ENCODE data around the gene ACOT7.
A peak's percentile ranks its signal among the peaks of the same experiment; 100 is the strongest.

Gene ACOT7

DNA sequence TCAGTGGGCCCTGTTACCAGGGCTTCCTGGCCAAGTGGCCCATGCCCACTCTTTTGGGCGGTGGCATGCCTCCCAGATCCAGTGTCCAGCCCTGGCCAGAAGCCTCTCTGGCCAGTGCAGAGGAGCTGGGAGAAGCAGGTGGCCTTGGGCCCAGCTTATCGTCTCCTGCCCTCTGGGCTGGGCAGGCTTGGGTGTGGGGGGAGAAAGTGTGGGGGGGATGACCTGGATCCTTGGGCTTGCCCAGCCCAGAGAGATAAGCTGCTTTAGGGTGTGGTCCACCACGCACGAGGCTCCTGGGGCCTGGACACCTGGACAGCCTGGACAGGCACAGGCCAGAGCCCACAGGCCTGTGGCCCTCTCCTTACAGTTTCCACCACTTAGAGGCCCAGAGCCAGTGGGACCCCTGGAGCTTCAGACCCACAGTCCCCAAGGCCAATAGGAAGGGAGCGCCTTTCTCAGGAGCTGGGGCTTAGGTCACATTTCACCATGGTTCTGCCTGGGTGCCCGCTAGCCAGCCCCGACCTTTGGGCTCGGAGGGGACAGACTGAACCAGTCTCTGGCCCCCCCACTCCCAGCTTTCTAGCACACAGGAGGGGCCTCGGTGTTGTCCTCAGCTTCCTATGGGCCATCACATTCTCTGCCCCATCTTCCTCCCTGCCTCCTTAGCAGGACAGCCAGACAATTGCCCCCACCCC is 32.9 kb upstream of the ACOT7 start:
- DNase-seq (ENCODE audit: low read depth), result no peak
- H3K4me3 ChIP-seq (ENCODE audit: low read depth, low read length), result no peak overlapping the region
- no peak for TF ChIP-seq CTCF (IDR thresholded peaks at IDR 0.05; ENCODE audit: low read depth, low read length, missing control alignments)

DNA sequence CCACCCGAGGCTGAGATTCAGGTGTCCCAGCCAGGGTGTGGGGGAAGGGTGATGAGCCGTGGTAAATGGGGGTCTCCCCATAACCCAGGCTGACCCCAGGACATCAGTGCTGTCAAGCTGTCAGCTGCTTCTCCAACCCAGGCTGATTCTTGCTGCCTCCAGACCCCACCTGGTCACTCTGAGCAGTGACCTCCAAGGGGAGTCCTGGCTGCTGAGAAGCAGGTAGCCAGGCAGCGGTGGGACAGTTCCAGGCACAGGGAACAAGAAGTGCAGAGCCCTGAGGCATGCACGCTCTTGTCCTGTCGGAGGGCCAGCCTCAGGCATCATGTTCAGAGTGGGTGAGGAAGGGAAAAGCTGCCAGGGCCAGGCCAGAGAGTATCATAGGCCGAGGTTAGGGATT is 32.1 kb upstream of the ACOT7 start:
- no peak overlapping the region for H3K4me3 ChIP-seq (ENCODE audit: low read depth, low read length)
- no peak for DNase-seq (ENCODE audit: low read depth)
- no peak for TF ChIP-seq CTCF (IDR thresholded peaks at IDR 0.05; ENCODE audit: low read depth, low read length, missing control alignments)

GRCh38 chr1:6424619-6425593 is 31.3 kb upstream of the ACOT7 start, which contains the start of gene ESPN:
Gene ESPN (plus strand): TSS chr1:6424776. CDS start chr1:6424956, 180 bp downstream.
- DNase-seq (ENCODE audit: low read depth), result no peak
- H3K4me3 ChIP-seq (ENCODE audit: low read depth, low read length), result no peak within 1 kb of the TSS; the same call in 1 of the 2 replicates
- no peak for TF ChIP-seq CTCF (IDR thresholded peaks at IDR 0.05; ENCODE audit: low read depth, low read length, missing control alignments)

GRCh38 chr1:6424000-6424565 is 30.5 kb upstream of the ACOT7 start:
- no peak overlapping the region for H3K4me3 ChIP-seq (ENCODE audit: low read depth, low read length)
- no peak for TF ChIP-seq CTCF (IDR thresholded peaks at IDR 0.05; ENCODE audit: low read depth, low read length, missing control alignments)
- no peak for DNase-seq (ENCODE audit: low read depth)

GRCh38 chr1:6423321-6423999 is 29.9 kb upstream of the ACOT7 start:
- H3K4me3 ChIP-seq (ENCODE audit: low read depth, low read length), result no peak overlapping the region
- TF ChIP-seq CTCF (IDR thresholded peaks at IDR 0.05; ENCODE audit: low read depth, low read length, missing control alignments), result peak; percentile 92
- DNase-seq (ENCODE audit: low read depth), result no peak

DNA sequence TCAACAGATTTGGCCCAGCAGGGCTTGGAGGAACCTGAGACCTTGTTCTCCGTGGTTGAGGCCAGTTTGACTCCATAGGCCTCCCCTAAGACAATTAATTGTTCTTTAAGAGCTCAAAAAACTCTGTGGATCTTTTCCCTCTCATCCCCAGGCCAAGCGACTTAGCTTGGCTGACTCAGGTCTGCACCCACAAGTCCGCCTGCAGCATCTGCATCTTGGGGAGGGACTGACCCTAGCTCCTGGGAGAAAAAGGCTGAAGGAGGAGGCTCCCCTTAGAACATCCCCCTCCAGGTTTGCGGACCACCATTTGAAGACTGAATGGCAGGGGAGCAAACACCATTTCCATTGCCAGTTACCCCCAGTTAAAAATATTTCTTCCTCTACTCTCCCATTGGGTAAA is 27.7 kb upstream of the ACOT7 start:
- no peak overlapping the region for H3K4me3 ChIP-seq (ENCODE audit: low read depth, low read length)
- no peak for TF ChIP-seq CTCF (IDR thresholded peaks at IDR 0.05; ENCODE audit: low read depth, low read length, missing control alignments)
- DNase-seq (ENCODE audit: low read depth), result no peak
